ENCODE measurements around the gene CASZ1. TPM values are rescaled to one million over a fixed set of nuclear protein-coding genes. Genes with fewer than 3 reads are reported as not detected.

Gene CASZ1
- total and polyA plus RNA-seq, 12 donors = 19.5 to 79.8 (median 64.7) TPM

- ATAC-seq = peak in 4 of 8 donors; percentile 1 to 20 (median 6)
These were observed 22.9 kb upstream of the CASZ1 start for GRCh38 chr1:10819198-10819901.

GRCh38 chr1:10818262-10819197 lies 22.1 kb upstream of the CASZ1 start:
- peak in 3 of 8 donors; percentile 43 to 54 (median 43) for ATAC-seq

More at GRCh38 chr1:10819198-10819901, 22.9 kb upstream of the CASZ1 start:
- no peaks in the 10 kb centered on the region for H3K9me3 ChIP-seq
- peaks cover 0 to 10% (median 0%) of the 10 kb centered on the region in 7 donors for H3K27me3 ChIP-seq
- no peaks in the 10 kb centered on the region for H3K36me3 ChIP-seq
- H3K4me1 ChIP-seq = peaks cover 0 to 42% (median 20%) of the 10 kb centered on the region in 9 donors
- 40 to 62% methylated on average over 11 to 13 of the region's 13 CpGs for WGBS, 2 donors
- peak overlapping the region; percentile 48 to 92 (median 82) for H3K27ac ChIP-seq
- H3K4me3 ChIP-seq = no peak overlapping the region
- no peak for DNase-seq
- TF ChIP-seq CTCF (IDR thresholded peaks at IDR 0.05) = no peak
- intact Hi-C loops (cut with DNase I) = no loop called here

GRCh38 chr1:10816743-10817369 lies 20.4 kb upstream of the CASZ1 start:
- DNase-seq = no peak
- TF ChIP-seq CTCF (IDR thresholded peaks at IDR 0.05) = no peak

More at GRCh38 chr1:10818262-10819197, 22.1 kb upstream of the CASZ1 start:
- Histone ChIP-seq H3K4me1 (peaks cover 0 to 42% (median 20%) of the 10 kb centered on the region in 9 donors), H3K27ac (peak overlapping the region in 9 of 10 donors; percentile 48 to 92 (median 83)), H3K27me3 (peaks cover 0 to 7% (median 2%) of the 10 kb centered on the region in 7 donors), H3K9me3 (no peaks in the 10 kb centered on the region), H3K36me3 (no peaks in the 10 kb centered on the region), H3K4me3 (no peak overlapping the region)
- WGBS, 2 donors = 74% methylated on average over 17 of the region's 17 CpGs
- DNase-seq = peak in 1 of 2 donors; percentile 36
- intact Hi-C loops (cut with DNase I) = no loop called here
- TF ChIP-seq CTCF (IDR thresholded peaks at IDR 0.05) = no peak

GRCh38 chr1:10816233-10816632 lies 19.8 kb upstream of the CASZ1 start:
- no peak for ATAC-seq
- Histone ChIP-seq H3K9me3 (no peaks in the 10 kb centered on the region), H3K4me3 (no peak overlapping the region), H3K4me1 (peaks cover 0 to 28% (median 11%) of the 10 kb centered on the region in 9 donors), H3K27ac (no peak overlapping the region), H3K27me3 (peaks cover 0 to 5% (median 0%) of the 10 kb centered on the region in 7 donors), H3K36me3 (no peaks in the 10 kb centered on the region)
- intact Hi-C loops (cut with DNase I) = no loop called here
- TF ChIP-seq CTCF (IDR thresholded peaks at IDR 0.05) = no peak
- DNase-seq = no peak
- WGBS, 2 donors = 87 to 90% methylated on average over 7 of the region's 7 CpGs

More at GRCh38 chr1:10816743-10817369, 20.4 kb upstream of the CASZ1 start:
- intact Hi-C loops (cut with DNase I) = no loop called here
- no peak overlapping the region for H3K4me3 ChIP-seq
- peaks cover 0 to 29% (median 11%) of the 10 kb centered on the region in 9 donors for H3K4me1 ChIP-seq
- peaks cover 0 to 4% (median 0%) of the 10 kb centered on the region in 7 donors for H3K27me3 ChIP-seq
- no peak overlapping the region for H3K27ac ChIP-seq
- no peaks in the 10 kb centered on the region for H3K36me3 ChIP-seq
- ATAC-seq = no peak
- 80 to 83% methylated on average over 13 of the region's 13 CpGs for WGBS, 2 donors
- no peaks in the 10 kb centered on the region for H3K9me3 ChIP-seq
